Keratinocyte (primary cell): ENCODE results near the gene PXN. TPM values are rescaled to one million over a fixed set of nuclear protein-coding genes. Genes with fewer than 3 reads are reported as not detected.

Source experiments
- DNase-seq: peaks from one replicate; pipeline ENCODE4 v3.0.0-alpha.2; 2011; ENCODE audit warnings: low read depth, missing footprints, low spot score
- FAIRE-seq: peaks from 2 replicates; lab custom pipeline; 2011; peaks lifted over from hg19 to GRCh38; lab: Jason Lieb, UNC
- H2AFZ ChIP-seq: 2 replicates; pipeline ENCODE4 v1.6.0; 2012; ENCODE audit warnings: low read length, control low read depth, inconsistent platforms; ENCODE audit not compliant: control insufficient read depth
- H3K27ac ChIP-seq: 2 replicates; pipeline ENCODE4 v1.5.1; 2011; ENCODE audit warnings: low read length; ENCODE audit not compliant: control insufficient read depth, insufficient read depth
- H3K27me3 ChIP-seq: 3 replicates; pipeline ENCODE4 v1.6.0; 2011; ENCODE audit warnings: low read length; ENCODE audit not compliant: control insufficient read depth, insufficient read depth; ENCODE audit errors: extremely low read depth
- H3K36me3 ChIP-seq, 2 experiments: 2 replicates in 1 of 2; 3 replicates in 1 of 2; pipeline ENCODE4 v1.5.1; 2011; ENCODE audit warnings: low read length in 2 of 2, mild to moderate bottlenecking in 1 of 2; ENCODE audit not compliant: control insufficient read depth in 2 of 2, insufficient read depth in 2 of 2; ENCODE audit errors: extremely low read depth in 1 of 2
- H3K4me1 ChIP-seq: 3 replicates; pipeline ENCODE4 v1.5.1; 2011; ENCODE audit warnings: low read length; ENCODE audit not compliant: control insufficient read depth, insufficient read depth; ENCODE audit errors: extremely low read depth
- H3K4me2 ChIP-seq: 3 replicates; pipeline ENCODE4 v1.6.0; 2011; ENCODE audit warnings: low read depth, low read length; ENCODE audit not compliant: control insufficient read depth, insufficient read depth; ENCODE audit errors: extremely low read depth
- H3K4me3 ChIP-seq, 3 experiments: fragments of 200-600 bp in 1 of 3; sonication (generic) in 1 of 3; 2 replicates in 2 of 3; 3 replicates in 1 of 3; pipeline ENCODE4 v1.5.1; 2011 to 2016; ENCODE audit warnings: low read length in 3 of 3, mild to moderate bottlenecking in 3 of 3, control low read depth in 2 of 3, inconsistent platforms in 1 of 3, low read depth in 1 of 3, mixed read lengths in 1 of 3, mixed run types in 1 of 3, moderate library complexity in 1 of 3; ENCODE audit not compliant: control insufficient read depth in 2 of 3, insufficient read depth in 2 of 3; ENCODE audit errors: extremely low read depth in 1 of 3
- H3K79me2 ChIP-seq: 2 replicates; pipeline ENCODE4 v1.6.0; 2012; ENCODE audit warnings: low read length; ENCODE audit not compliant: control insufficient read depth, insufficient read depth
- H3K9ac ChIP-seq: 3 replicates; pipeline ENCODE4 v1.6.0; 2011; ENCODE audit warnings: low read length; ENCODE audit not compliant: control insufficient read depth, insufficient read depth; ENCODE audit errors: extremely low read depth
- H3K9me1 ChIP-seq: 3 replicates; pipeline ENCODE4 v1.6.0; 2011; ENCODE audit warnings: low read length; ENCODE audit not compliant: control insufficient read depth, insufficient read depth; ENCODE audit errors: extremely low read depth
- H3K9me3 ChIP-seq: 2 replicates; pipeline ENCODE4 v1.5.1; 2012; ENCODE audit warnings: low read depth, low read length; ENCODE audit not compliant: control insufficient read depth
- H4K20me1 ChIP-seq: 3 replicates; pipeline ENCODE4 v1.6.0; 2011; ENCODE audit warnings: low read length; ENCODE audit not compliant: control insufficient read depth, insufficient read depth; ENCODE audit errors: extremely low read depth
- CTCF ChIP-seq, 3 experiments: IDR thresholded peaks in 1 of 3; conservative IDR thresholded peaks in 1 of 3; optimal IDR thresholded peaks in 1 of 3; 2 replicates in 2 of 3; 3 replicates in 1 of 3; pipeline versions ENCODE3 to v1.5.1; 2011; ENCODE audit warnings: low read length in 3 of 3, mild to moderate bottlenecking in 3 of 3, moderate library complexity in 2 of 3, control low read depth in 1 of 3, inconsistent platforms in 1 of 3; ENCODE audit not compliant: insufficient read depth in 2 of 3; ENCODE audit errors: extremely low read depth in 1 of 3
- EZH2 ChIP-seq: IDR thresholded peaks from one replicate; pipeline ENCODE4 v1.6.1; 2012; ENCODE audit warnings: inconsistent platforms, mild to moderate bottlenecking, low read length, moderate library complexity
- dilution Hi-C: fragments of 300-500 bp; cut with MboI; formaldehyde crosslinking; loops from one replicate; pipeline ENCODE4 v1.7.0; 2020; ENCODE audit warnings: low sequenced_read_pairs; ENCODE audit not compliant: extremely low pct_ligation_motif_present
- polyA plus RNA-seq, 5 experiments: library from polyadenylated mRNA; depleted of rRNA in 3 of 5; stranded (reverse) in 3 of 5; stranded (forward) in 1 of 5; unstranded in 1 of 5; fragments of >200 nt; gene quantifications; 1 replicate in 1 of 5; 2 replicates in 3 of 5; 3 replicates in 1 of 5; pipeline versions ENCODE4 v1.2.1 to v1.2.3, GENCODE V29; 2011 to 2012; ENCODE audit warnings: missing spikeins in 2 of 5, low read depth in 1 of 5, low replicate concordance in 1 of 5

PXN gene
- polyA plus RNA-seq, 1 donor (not counting 4 experiments of a cell fraction or from before 2014, with no cell fraction given), result 114 TPM

DNA sequence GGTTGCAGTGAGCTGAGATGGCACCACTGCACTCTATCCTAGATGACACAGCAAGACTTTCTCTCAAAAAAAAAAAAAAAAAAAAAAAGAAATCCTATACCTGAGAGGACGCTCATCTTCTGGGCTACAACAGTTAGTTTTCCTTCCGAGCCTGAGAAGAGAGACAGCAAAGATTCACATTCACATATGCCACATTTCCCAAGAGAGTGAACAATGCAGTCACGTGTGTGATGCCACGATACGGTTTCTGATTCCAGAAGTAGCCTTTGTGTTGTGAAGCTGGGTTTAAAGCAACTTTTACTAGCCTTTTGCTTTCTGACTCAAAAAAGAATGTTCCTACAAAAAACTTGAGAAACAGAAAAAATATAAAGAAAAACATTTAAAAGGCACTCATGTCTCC lies 90.5 kb downstream of the PXN start:
- Histone ChIP-seq H3K36me3 (peaks cover 49 to 62% of the 10 kb centered on the region in 2 experiments), H3K4me1 (no peaks in the 10 kb centered on the region), H3K79me2 (peaks cover 5% of the 10 kb centered on the region), H4K20me1 (no peaks in the 10 kb centered on the region), H3K9ac (no peak overlapping the region), H3K27me3 (no peaks in the 10 kb centered on the region), H2AFZ (no peak overlapping the region), H3K9me3 (no peaks in the 10 kb centered on the region), H3K4me3 (no peak overlapping the region), H3K27ac (no peak overlapping the region), H3K4me2 (no peak overlapping the region), H3K9me1 (no peaks in the 10 kb centered on the region)
- no peak for FAIRE-seq
- no peak for TF ChIP-seq CTCF (optimal IDR thresholded peaks at IDR 0.05 in 1 of 3, IDR thresholded peaks at IDR 0.05 in 1 of 3, conservative IDR thresholded peaks at IDR 0.05 in 1 of 3; ENCODE audit: extremely low read depth in 1 of 3, insufficient read depth in 2 of 3, low read length in 3 of 3)
- DNase-seq, result no peak
- dilution Hi-C loops, result no loop called here

DNA sequence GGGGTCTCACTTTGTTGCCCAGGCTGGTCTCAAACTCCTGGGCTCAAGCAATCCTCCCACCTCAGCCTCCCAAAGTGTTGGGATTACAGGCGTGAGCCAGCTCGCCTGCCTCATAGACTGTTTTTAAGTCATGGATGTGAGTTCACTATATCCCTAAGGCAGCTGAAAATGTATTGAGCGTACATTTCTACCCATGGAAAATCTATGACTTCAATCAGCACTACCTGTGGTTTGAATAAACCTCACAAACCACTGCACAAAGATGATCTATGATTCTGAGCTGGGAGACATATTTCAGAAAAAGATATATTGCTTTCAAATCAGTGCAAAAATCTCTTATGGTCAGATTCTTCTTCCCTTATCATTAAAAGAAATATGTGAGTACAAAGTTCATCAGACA lies 93.5 kb downstream of the PXN start:
- FAIRE-seq, result no peak
- Histone ChIP-seq H3K27ac (no peak overlapping the region), H3K4me2 (no peak overlapping the region), H3K79me2 (no peaks in the 10 kb centered on the region), H3K9me1 (no peaks in the 10 kb centered on the region), H3K4me1 (no peaks in the 10 kb centered on the region), H2AFZ (no peak overlapping the region), H3K27me3 (no peaks in the 10 kb centered on the region), H4K20me1 (no peaks in the 10 kb centered on the region), H3K4me3 (no peak overlapping the region), H3K9me3 (no peaks in the 10 kb centered on the region), H3K9ac (no peak overlapping the region), H3K36me3 (peaks cover 47 to 53% of the 10 kb centered on the region in 2 experiments)
- TF ChIP-seq CTCF (optimal IDR thresholded peaks at IDR 0.05 in 1 of 3, IDR thresholded peaks at IDR 0.05 in 1 of 3, conservative IDR thresholded peaks at IDR 0.05 in 1 of 3; ENCODE audit: extremely low read depth in 1 of 3, insufficient read depth in 2 of 3, low read length in 3 of 3) (no peak), EZH2 (no peak)
- dilution Hi-C loops, result no loop called here
- no peak for DNase-seq
